PC-9 (cell line): ENCODE data around the gene ZNF317.

ENCODE experiments used
- EZH2 ChIP-seq: fragments of 200-600 bp; sonication (generic); IDR thresholded peaks from 2 replicates; pipeline ENCODE4 v1.8.0; 2017; ENCODE audit warnings: antibody characterized with exemption, low read depth
- TF ChIP-seq, protein P1 (sequence below): fragments of 200-600 bp; sonication (generic); conservative IDR thresholded peaks from 2 replicates; pipeline ENCODE4 v1.6.1; 2017; ENCODE audit warnings: mixed run types, antibody characterized with exemption, mild to moderate bottlenecking, moderate library complexity

DNA sequence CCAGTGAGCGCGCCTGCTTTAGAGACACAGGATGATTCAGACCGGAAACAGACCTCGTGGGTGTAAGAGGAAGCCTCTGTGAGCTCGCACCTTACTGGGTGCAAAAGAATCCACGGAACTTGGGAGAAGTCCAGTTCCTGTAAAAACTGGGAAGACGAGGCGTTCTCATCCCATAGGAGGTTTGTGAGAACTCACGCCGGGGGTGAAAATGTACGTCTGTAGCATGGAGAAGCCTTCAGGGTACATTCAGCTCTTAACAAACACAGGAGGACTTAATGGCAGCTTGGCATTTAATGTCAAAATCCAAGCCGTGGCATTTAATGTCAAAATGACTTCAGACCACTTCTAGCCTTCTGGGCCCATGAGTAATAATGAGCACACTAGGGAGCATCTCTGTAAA lies 21.2 kb downstream of the ZNF317 start:
- TF ChIP-seq, protein P1, sequence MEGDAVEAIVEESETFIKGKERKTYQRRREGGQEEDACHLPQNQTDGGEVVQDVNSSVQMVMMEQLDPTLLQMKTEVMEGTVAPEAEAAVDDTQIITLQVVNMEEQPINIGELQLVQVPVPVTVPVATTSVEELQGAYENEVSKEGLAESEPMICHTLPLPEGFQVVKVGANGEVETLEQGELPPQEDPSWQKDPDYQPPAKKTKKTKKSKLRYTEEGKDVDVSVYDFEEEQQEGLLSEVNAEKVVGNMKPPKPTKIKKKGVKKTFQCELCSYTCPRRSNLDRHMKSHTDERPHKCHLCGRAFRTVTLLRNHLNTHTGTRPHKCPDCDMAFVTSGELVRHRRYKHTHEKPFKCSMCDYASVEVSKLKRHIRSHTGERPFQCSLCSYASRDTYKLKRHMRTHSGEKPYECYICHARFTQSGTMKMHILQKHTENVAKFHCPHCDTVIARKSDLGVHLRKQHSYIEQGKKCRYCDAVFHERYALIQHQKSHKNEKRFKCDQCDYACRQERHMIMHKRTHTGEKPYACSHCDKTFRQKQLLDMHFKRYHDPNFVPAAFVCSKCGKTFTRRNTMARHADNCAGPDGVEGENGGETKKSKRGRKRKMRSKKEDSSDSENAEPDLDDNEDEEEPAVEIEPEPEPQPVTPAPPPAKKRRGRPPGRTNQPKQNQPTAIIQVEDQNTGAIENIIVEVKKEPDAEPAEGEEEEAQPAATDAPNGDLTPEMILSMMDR = no peak
- TF ChIP-seq EZH2 = no peak
